ENCODE measurements around the gene IRX4. TPM values are rescaled to one million over a fixed set of nuclear protein-coding genes. Genes with fewer than 3 reads are reported as not detected.

IRX4 gene
- total and polyA plus RNA-seq, 2 donors (not counting 1 experiment from before 2014, with no cell fraction given): not detected

DNA sequence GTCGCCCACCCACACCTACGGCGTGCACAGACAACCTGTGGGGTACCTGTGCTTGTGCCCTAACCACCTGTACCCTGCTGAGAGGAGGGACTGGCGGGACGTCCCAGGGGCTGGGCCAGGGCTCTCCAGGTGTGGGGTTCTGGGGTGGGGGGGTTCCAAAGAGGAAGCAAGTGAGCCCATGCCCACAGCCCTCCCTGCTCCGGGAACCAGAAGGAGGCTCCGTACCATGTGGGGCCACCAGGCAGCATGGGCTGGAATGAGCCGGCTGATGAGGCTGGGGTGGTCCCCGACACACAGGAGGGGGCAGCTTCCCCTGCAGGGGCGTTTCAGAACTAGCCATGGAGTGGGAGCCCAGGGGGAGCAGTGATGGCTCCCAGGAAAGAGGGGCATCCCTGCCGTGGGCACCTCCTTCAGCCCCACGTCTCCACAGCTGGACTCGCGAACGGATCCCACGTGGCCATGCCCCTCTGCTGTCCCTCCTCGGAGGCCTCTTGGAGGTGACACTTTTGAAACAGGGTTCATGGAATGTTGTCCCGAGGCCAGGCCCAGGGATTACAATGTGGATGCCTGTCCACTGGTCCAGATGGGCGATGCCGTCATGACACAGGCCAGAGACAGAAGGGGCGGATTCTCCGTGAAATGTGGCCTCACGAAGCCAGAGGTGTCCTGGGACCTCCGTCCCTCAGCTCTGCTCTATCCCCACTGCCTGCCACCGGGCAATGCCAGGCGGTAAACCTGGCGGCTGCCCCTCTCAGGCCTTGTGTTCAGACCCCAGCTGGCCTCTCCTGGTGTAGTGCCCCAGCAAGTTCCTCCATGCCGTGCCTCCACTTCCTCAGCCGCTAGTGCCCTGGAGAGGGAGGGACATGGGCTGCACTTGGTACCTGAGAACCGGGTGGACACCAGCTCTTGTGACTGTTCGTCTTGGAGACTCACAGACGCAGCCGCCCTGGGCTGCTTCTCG, 33.6 kb upstream of the IRX4 start:
- Histone ChIP-seq H3K4me1 (ENCODE audit: control insufficient read depth, extremely low read depth, insufficient read depth, low read length) (no peaks in the 10 kb centered on the region), H3K4me3 (replicated peaks in 1 of 4; ENCODE audit: control extremely low read depth in 1 of 4, insufficient read depth in 1 of 4, low read depth in 3 of 4, low read length in 4 of 4) (no peak overlapping the region), H2AFZ (ENCODE audit: low read length) (no peak overlapping the region)

DNA sequence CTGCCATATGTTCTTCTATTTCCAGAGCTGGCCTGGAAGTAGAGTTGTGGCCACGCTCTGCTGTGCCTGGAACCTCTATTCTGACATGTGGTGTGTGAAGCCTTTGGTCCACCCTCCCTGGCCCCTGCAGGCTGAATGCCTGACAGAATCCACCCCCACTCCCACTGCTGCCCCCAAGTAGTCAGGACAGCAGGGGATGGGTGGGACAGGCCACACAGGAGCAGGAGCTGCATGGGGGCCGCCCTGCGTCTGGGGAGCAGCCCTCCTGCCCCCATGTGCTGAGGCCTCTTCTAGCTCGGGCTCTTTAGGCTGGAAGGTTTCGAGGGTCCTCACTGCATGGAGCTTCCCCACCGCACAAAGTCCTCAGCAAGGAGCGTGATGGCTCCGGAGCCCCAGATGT, 32.6 kb upstream of the IRX4 start:
- H3K9ac ChIP-seq (ENCODE audit: insufficient read depth, low read length): no peak overlapping the region
- no peaks in the 10 kb centered on the region for H3K36me3 ChIP-seq (ENCODE audit: control insufficient read depth, insufficient read depth, low read length)
- no peak overlapping the region for H3K27ac ChIP-seq (ENCODE audit: insufficient read depth, low read length)
- no peak overlapping the region for H2AFZ ChIP-seq (ENCODE audit: low read length)
- no peaks in the 10 kb centered on the region for H3K27me3 ChIP-seq (ENCODE audit: control insufficient read depth, insufficient read depth, low read length)
- TF ChIP-seq EZH2 (IDR thresholded peaks at IDR 0.05; ENCODE audit: low read length, missing control alignments): no peak
- H4K20me1 ChIP-seq (ENCODE audit: control insufficient read depth, extremely low read depth, insufficient read depth, low read length): no peaks in the 10 kb centered on the region
- no peak for DNase-seq (ENCODE audit: low read depth in 2 of 2)
- H3K79me2 ChIP-seq (ENCODE audit: control insufficient read depth, insufficient read depth, low read length): no peaks in the 10 kb centered on the region
- no peaks in the 10 kb centered on the region for H3K9me3 ChIP-seq (ENCODE audit: control insufficient read depth, insufficient read depth, low read depth, low read length)
- H3K4me3 ChIP-seq (replicated peaks in 1 of 4; ENCODE audit: control extremely low read depth in 1 of 4, insufficient read depth in 1 of 4, low read depth in 3 of 4, low read length in 4 of 4): no peak overlapping the region
- H3K4me2 ChIP-seq (ENCODE audit: extremely low read depth, insufficient read depth, low read length): no peak overlapping the region
- no peaks in the 10 kb centered on the region for H3K4me1 ChIP-seq (ENCODE audit: control insufficient read depth, extremely low read depth, insufficient read depth, low read length)

More for the DNA sequence above, 33.6 kb upstream of the IRX4 start:
- TF ChIP-seq, protein P1, sequence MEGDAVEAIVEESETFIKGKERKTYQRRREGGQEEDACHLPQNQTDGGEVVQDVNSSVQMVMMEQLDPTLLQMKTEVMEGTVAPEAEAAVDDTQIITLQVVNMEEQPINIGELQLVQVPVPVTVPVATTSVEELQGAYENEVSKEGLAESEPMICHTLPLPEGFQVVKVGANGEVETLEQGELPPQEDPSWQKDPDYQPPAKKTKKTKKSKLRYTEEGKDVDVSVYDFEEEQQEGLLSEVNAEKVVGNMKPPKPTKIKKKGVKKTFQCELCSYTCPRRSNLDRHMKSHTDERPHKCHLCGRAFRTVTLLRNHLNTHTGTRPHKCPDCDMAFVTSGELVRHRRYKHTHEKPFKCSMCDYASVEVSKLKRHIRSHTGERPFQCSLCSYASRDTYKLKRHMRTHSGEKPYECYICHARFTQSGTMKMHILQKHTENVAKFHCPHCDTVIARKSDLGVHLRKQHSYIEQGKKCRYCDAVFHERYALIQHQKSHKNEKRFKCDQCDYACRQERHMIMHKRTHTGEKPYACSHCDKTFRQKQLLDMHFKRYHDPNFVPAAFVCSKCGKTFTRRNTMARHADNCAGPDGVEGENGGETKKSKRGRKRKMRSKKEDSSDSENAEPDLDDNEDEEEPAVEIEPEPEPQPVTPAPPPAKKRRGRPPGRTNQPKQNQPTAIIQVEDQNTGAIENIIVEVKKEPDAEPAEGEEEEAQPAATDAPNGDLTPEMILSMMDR (conservative IDR thresholded peaks at IDR 0.05 in 1 of 2, IDR thresholded peaks at IDR 0.05 in 1 of 2; ENCODE audit: low read depth in 1 of 2, low read length in 2 of 2): no peak
- TF ChIP-seq EZH2 (IDR thresholded peaks at IDR 0.05; ENCODE audit: low read length, missing control alignments): no peak
- no peak overlapping the region for H3K9ac ChIP-seq (ENCODE audit: insufficient read depth, low read length)
- no peak overlapping the region for H3K4me2 ChIP-seq (ENCODE audit: extremely low read depth, insufficient read depth, low read length)
- no peaks in the 10 kb centered on the region for H3K36me3 ChIP-seq (ENCODE audit: control insufficient read depth, insufficient read depth, low read length)
- DNase-seq (ENCODE audit: low read depth in 2 of 2): no peak
- H4K20me1 ChIP-seq (ENCODE audit: control insufficient read depth, extremely low read depth, insufficient read depth, low read length): no peaks in the 10 kb centered on the region
- no peaks in the 10 kb centered on the region for H3K9me3 ChIP-seq (ENCODE audit: control insufficient read depth, insufficient read depth, low read depth, low read length)
- no peaks in the 10 kb centered on the region for H3K27me3 ChIP-seq (ENCODE audit: control insufficient read depth, insufficient read depth, low read length)
- H3K27ac ChIP-seq (ENCODE audit: insufficient read depth, low read length): no peak overlapping the region
- no peaks in the 10 kb centered on the region for H3K79me2 ChIP-seq (ENCODE audit: control insufficient read depth, insufficient read depth, low read length)

DNA sequence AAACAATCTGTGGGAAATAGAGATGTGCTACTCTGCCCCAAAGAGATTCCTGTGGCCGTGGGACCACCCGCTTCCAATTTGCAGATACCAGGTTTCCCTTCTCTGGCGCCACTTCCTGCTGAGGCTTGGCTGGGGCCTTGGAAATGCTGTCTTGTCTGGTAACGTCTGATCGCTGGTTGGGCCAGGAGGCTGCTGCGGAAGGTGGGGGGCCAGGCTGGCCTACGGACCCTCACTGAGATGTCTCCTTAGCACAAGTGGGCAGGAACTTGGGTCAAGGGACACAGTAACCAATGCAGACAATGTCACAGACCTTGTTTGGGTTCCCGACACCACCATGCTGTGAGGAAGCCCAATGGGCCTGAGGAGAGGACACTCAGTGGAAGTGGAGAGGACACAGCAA, 31.7 kb upstream of the IRX4 start:
- Histone ChIP-seq H4K20me1 (ENCODE audit: control insufficient read depth, extremely low read depth, insufficient read depth, low read length) (no peaks in the 10 kb centered on the region), H2AFZ (ENCODE audit: low read length) (no peak overlapping the region)

DNA sequence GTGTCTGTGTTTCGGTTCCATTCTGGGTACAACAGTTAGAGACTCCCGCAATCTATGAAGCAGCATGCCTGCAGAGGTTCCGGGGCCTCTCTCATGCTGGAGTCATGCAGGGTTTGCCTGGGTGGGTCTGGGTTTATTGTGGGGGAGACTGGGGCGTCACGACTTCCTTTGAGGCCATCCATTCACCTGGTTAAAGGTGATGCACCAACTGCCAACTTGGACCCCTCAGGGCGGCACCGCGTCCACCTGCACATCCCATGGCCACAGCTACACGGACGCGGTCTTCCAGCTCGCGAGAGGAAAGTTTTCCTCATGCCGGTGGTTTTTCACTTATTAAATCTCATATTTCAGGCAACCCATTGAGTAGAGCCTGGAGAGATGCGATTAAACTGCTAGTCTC, 30.9 kb upstream of the IRX4 start:
- DNase-seq (ENCODE audit: low read depth in 2 of 2): no peak
- Histone ChIP-seq H3K4me2 (ENCODE audit: extremely low read depth, insufficient read depth, low read length) (no peak overlapping the region), H3K27ac (ENCODE audit: insufficient read depth, low read length) (no peak overlapping the region)

More for the DNA sequence above, 31.7 kb upstream of the IRX4 start:
- no peak for TF ChIP-seq EZH2 (IDR thresholded peaks at IDR 0.05; ENCODE audit: low read length, missing control alignments)
- Histone ChIP-seq H3K9ac (ENCODE audit: insufficient read depth, low read length) (no peak overlapping the region), H3K27ac (ENCODE audit: insufficient read depth, low read length) (no peak overlapping the region), H3K27me3 (ENCODE audit: control insufficient read depth, insufficient read depth, low read length) (no peaks in the 10 kb centered on the region), H3K4me1 (ENCODE audit: control insufficient read depth, extremely low read depth, insufficient read depth, low read length) (no peaks in the 10 kb centered on the region), H3K4me2 (ENCODE audit: extremely low read depth, insufficient read depth, low read length) (no peak overlapping the region), H3K9me3 (ENCODE audit: control insufficient read depth, insufficient read depth, low read depth, low read length) (no peaks in the 10 kb centered on the region), H3K79me2 (ENCODE audit: control insufficient read depth, insufficient read depth, low read length) (no peaks in the 10 kb centered on the region), H3K36me3 (ENCODE audit: control insufficient read depth, insufficient read depth, low read length) (no peaks in the 10 kb centered on the region), H3K4me3 (replicated peaks in 1 of 4; ENCODE audit: control extremely low read depth in 1 of 4, insufficient read depth in 1 of 4, low read depth in 3 of 4, low read length in 4 of 4) (no peak overlapping the region)
- DNase-seq (ENCODE audit: low read depth in 2 of 2): no peak

More for the DNA sequence above, 30.9 kb upstream of the IRX4 start:
- H3K9ac ChIP-seq (ENCODE audit: insufficient read depth, low read length): no peak overlapping the region
- H4K20me1 ChIP-seq (ENCODE audit: control insufficient read depth, extremely low read depth, insufficient read depth, low read length): no peaks in the 10 kb centered on the region
- no peaks in the 10 kb centered on the region for H3K27me3 ChIP-seq (ENCODE audit: control insufficient read depth, insufficient read depth, low read length)
- H3K4me1 ChIP-seq (ENCODE audit: control insufficient read depth, extremely low read depth, insufficient read depth, low read length): no peaks in the 10 kb centered on the region
- no peaks in the 10 kb centered on the region for H3K79me2 ChIP-seq (ENCODE audit: control insufficient read depth, insufficient read depth, low read length)
- H3K4me3 ChIP-seq (replicated peaks in 1 of 4; ENCODE audit: control extremely low read depth in 1 of 4, insufficient read depth in 1 of 4, low read depth in 3 of 4, low read length in 4 of 4): no peak overlapping the region
- no peaks in the 10 kb centered on the region for H3K9me3 ChIP-seq (ENCODE audit: control insufficient read depth, insufficient read depth, low read depth, low read length)
- H2AFZ ChIP-seq (ENCODE audit: low read length): no peak overlapping the region
- TF ChIP-seq EZH2 (IDR thresholded peaks at IDR 0.05; ENCODE audit: low read length, missing control alignments): no peak
- TF ChIP-seq, protein P1 (conservative IDR thresholded peaks at IDR 0.05 in 1 of 2, IDR thresholded peaks at IDR 0.05 in 1 of 2; ENCODE audit: low read depth in 1 of 2, low read length in 2 of 2): no peak
- H3K36me3 ChIP-seq (ENCODE audit: control insufficient read depth, insufficient read depth, low read length): no peaks in the 10 kb centered on the region

Measured in fibroblast of lung (primary cell).